Psoas muscle (tissue), 8 donors: ENCODE measurements around the gene COX20. TPM values are rescaled to one million over a fixed set of nuclear protein-coding genes. Genes with fewer than 3 reads are reported as not detected.

Source experiments
- ATAC-seq, 4 donors: fragments of 200-7000 bp; cut with Tn5 transposase; one replicate each; pipeline ENCODE4 v1.9.1; 2020; ENCODE audit warnings: moderate library complexity in 3 of 4, mild to moderate bottlenecking in 2 of 4
- DNase-seq, 2 donors: peaks; one replicate each; pipeline ENCODE4 v3.0.0-alpha.2; 2020
- H3K27ac ChIP-seq: fragments of 200-600 bp; one replicate; pipeline ENCODE4 v1.8.0; 2022
- H3K27me3 ChIP-seq, 3 donors: fragments of 200-600 bp in 1 of 3; one replicate each; pipeline versions ENCODE4 v1.6.1 to v1.8.0; 2013 to 2022; ENCODE audit warnings: low read length in 2 of 3, mild to moderate bottlenecking in 2 of 3, moderate library complexity in 1 of 3; ENCODE audit not compliant: insufficient read depth in 3 of 3
- H3K36me3 ChIP-seq, 2 donors: fragments of 200-600 bp in 1 of 2; one replicate each; pipeline versions ENCODE4 v1.6.1 to v1.8.0; 2013 to 2022; ENCODE audit warnings: low read depth in 1 of 2, mild to moderate bottlenecking in 1 of 2, moderate library complexity in 1 of 2; ENCODE audit not compliant: insufficient read depth in 1 of 2
- H3K4me1 ChIP-seq: fragments of 200-600 bp; one replicate; pipeline ENCODE4 v1.8.0; 2022
- H3K4me3 ChIP-seq: fragments of 200-600 bp; one replicate; pipeline ENCODE4 v1.8.0; 2022; ENCODE audit warnings: mild to moderate bottlenecking
- H3K9me3 ChIP-seq: fragments of 200-600 bp; one replicate; pipeline ENCODE4 v1.8.0; 2022
- WGBS, 3 donors: extraction: QIAGEN DNeasy Blood & Tissue Kit; methylation state at CpG; one replicate each; pipeline versions ENCODE4 v1.1.6 to v1.1.7; 2013; 5-methylcytosine and 5-hydroxymethylcytosine counted together
- intact Hi-C, 2 donors: fragments of 100-400 bp; cut with DNase I; formaldehyde crosslinking; loops; one replicate each; pipeline versions ENCODE4 v1.11.0 to v1.14.2; 2022
- polyA plus RNA-seq, 3 donors: library from polyadenylated mRNA; stranded (reverse); fragments of 200-250 nt; gene quantifications; one replicate each; pipeline ENCODE4 v1.2.3, GENCODE V29; 2013
- total RNA-seq, 4 donors: library from RNA; stranded (reverse); fragmentation: NEBNext Ultra II Directional in 2 of 4; extraction: Animal tissue kit (Norgen Biotek cat#: 25700) in 2 of 4; gene quantifications; one replicate each; pipeline versions ENCODE4 v1.2.1 to v1.2.4, GENCODE V29; 2021 to 2023
- TF ChIP-seq, protein P1 (sequence below): fragments of 200-600 bp; IDR thresholded peaks from one replicate; pipeline ENCODE4 v1.8.0; 2022; ENCODE audit warnings: antibody characterized with exemption
- donor health status: healthy with polysubstance abuse.
- donor health status: DM: no; HTN: no; CAD: no; lungs with moderate emphysema.
- donor health status: Bipolar disorder and iron deficiency.
- donor health status: healthy.
- donor health status: DM: yes; HTN: yes; CAD: no.
- donor health status: DM: no; HTN: no; CAD: no.
- donor health status: DM: no; HTN: no; CAD: no.
- donor health status: DM: yes; HTN: yes; CAD: no.

The COX20 gene
- total and polyA plus RNA-seq, 7 donors, result 22.6 to 76.8 (median 35.8) TPM

DNA sequence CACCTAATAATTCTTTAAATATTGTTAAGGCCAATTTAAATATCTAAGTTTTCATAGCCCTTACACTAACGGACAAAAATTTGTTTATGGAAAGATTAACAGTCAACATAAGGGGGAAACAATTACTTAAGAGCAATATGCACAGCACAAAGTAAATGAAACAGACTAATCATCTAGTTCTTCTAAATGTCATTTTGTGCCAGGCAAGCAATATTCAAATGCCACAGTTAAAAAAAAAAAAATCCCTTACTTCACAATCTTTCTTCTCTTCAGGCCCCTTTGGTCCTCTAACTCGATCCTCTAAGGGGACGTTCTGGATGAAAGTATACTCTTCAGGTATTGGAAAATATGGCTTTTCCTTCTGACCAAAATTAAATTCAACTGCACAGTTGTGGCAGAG, 22.3 kb downstream of the COX20 start:
- no peaks in the 10 kb centered on the region for H3K27me3 ChIP-seq
- ATAC-seq (no peak), DNase-seq (no peak)
- no peaks in the 10 kb centered on the region for H3K9me3 ChIP-seq
- H3K4me3 ChIP-seq, result no peak overlapping the region
- TF ChIP-seq, protein P1, sequence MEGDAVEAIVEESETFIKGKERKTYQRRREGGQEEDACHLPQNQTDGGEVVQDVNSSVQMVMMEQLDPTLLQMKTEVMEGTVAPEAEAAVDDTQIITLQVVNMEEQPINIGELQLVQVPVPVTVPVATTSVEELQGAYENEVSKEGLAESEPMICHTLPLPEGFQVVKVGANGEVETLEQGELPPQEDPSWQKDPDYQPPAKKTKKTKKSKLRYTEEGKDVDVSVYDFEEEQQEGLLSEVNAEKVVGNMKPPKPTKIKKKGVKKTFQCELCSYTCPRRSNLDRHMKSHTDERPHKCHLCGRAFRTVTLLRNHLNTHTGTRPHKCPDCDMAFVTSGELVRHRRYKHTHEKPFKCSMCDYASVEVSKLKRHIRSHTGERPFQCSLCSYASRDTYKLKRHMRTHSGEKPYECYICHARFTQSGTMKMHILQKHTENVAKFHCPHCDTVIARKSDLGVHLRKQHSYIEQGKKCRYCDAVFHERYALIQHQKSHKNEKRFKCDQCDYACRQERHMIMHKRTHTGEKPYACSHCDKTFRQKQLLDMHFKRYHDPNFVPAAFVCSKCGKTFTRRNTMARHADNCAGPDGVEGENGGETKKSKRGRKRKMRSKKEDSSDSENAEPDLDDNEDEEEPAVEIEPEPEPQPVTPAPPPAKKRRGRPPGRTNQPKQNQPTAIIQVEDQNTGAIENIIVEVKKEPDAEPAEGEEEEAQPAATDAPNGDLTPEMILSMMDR, result no peak
- peaks cover 17 to 97% of the 10 kb centered on the region in 2 donors for H3K36me3 ChIP-seq
- H3K27ac ChIP-seq, result peak overlapping the region; percentile 4
- WGBS, 3 donors, result 59 to 70% (median 66%) methylated on average over 3 of the region's 3 CpGs
- intact Hi-C loops, result loop anchor here in 1 of 2 donors (2.0 kb wide), 1 partner anchor 13 kb away; no protein-coding TSS in a partner anchor
- H3K4me1 ChIP-seq, result peaks cover 69% of the 10 kb centered on the region

DNA sequence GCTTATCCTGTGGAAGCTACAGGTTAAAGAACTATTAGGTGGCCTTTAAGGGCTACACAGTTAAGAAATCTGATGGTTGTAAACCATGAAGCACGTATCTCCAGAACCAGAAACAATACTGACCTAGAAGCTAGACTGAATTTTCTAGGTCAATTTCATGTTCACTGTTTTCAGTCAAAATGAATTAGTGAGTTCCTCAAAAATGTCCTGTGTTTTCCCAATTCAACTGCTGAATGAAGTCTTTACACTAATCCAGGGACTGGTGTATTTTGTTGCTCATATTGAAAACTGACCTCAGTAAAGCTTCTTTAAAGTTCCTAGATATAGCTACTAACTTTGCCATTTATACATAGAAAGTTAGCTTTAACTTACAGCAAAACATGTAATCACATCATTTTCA, 22.9 kb downstream of the COX20 start:
- ATAC-seq, result no peak
- H3K4me1 ChIP-seq, result peaks cover 63% of the 10 kb centered on the region

DNA sequence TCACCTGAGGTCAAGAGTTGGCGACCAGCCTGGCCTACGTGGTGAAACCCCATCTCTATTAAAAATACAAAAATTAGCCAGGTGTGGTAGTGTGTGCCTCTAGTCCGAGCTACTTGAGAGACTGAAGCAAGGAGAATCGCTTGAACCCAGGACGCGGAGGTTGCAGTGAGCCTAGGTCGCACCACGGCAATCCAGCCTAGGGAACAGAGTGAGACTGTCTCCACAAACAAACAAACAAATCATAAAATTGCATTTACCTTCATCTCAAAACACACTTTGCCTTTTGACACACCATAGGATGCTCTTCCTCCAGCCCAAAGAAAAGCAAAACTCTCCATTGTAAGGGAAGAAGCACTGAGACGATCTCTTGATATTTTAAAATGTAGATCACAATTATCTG, 24.6 kb downstream of the COX20 start:
- Histone ChIP-seq H3K27ac (peak overlapping the region; percentile 100), H3K4me3 (peak overlapping the region; percentile 97), H3K4me1 (peaks cover 58% of the 10 kb centered on the region), H3K27me3 (no peaks in the 10 kb centered on the region), H3K36me3 (peaks cover 17 to 74% of the 10 kb centered on the region in 2 donors), H3K9me3 (no peaks in the 10 kb centered on the region)
- intact Hi-C loops, result no loop called here
- DNase-seq (no peak), ATAC-seq (no peak)
- WGBS, 3 donors, result 34 to 46% (median 37%) methylated on average over 9 of the region's 9 CpGs
- TF ChIP-seq, protein P1, result no peak

More for the DNA sequence above, 22.9 kb downstream of the COX20 start:
- Histone ChIP-seq H3K4me3 (peak overlapping the region; percentile 97), H3K27me3 (no peaks in the 10 kb centered on the region), H3K27ac (peak overlapping the region; percentile 4), H3K36me3 (peaks cover 17 to 91% of the 10 kb centered on the region in 2 donors), H3K9me3 (no peaks in the 10 kb centered on the region)
- DNase-seq, result no peak
- intact Hi-C loops, result loop anchor here in 1 of 2 donors (2.0 kb wide), 1 partner anchor 14 kb away; no protein-coding TSS in a partner anchor
- 34 to 68% (median 46%) methylated on average over 1 of the region's 1 CpG for WGBS, 3 donors
- TF ChIP-seq, protein P1, result no peak

DNA sequence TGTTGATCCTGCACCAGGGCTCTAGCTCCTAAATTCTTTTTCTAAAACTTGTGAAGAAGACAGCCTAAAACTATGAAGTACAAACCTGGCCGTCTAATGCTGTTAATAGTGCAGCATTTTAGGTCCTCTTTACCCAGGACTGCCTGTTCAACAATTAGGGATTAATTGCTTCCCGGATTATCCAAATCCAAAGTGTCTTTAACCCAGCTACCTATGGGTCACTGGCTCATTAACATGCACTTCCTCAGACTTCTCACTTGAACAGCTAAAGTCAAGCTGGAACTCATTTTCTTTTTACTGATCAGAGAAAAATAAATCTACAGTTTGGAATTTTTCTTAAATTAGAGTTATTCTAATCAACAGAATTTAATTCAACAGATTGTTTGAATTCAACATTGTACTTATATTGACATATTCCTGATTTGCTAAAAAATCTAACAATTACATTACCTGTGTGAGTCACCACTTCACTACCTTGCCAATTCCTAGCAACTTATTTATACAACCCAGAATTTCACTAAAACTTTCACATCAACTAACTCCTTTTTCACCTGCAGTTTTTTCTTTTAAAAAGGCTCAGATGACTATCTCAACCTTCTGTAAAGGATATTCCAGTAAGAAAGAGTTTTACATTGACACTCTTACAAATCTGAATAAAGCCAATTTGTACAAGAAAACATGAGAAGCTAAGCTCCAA, 25.6 kb downstream of the COX20 start:
- Histone ChIP-seq H3K4me1 (peaks cover 56% of the 10 kb centered on the region), H3K36me3 (peaks cover 13 to 64% of the 10 kb centered on the region in 2 donors), H3K4me3 (peak overlapping the region; percentile 97), H3K27me3 (no peaks in the 10 kb centered on the region), H3K27ac (peak overlapping the region; percentile 100), H3K9me3 (no peaks in the 10 kb centered on the region)
- intact Hi-C loops, result no loop called here
- TF ChIP-seq, protein P1, result no peak
- ATAC-seq (no peak), DNase-seq (no peak)
- WGBS, 3 donors, result 2 to 6% (median 3%) methylated on average over 2 of the region's 2 CpGs
